Lung (tissue), 12 donors: ENCODE measurements around the gene ZNF675. TPM values are rescaled to one million over a fixed set of nuclear protein-coding genes. Genes with fewer than 3 reads are reported as not detected.

Experiments
- ATAC-seq: fragments of 200-7000 bp; cut with Tn5 transposase; one replicate; pipeline ENCODE4 v1.9.1; 2020; ENCODE audit warnings: moderate number of reproducible peaks; ENCODE audit not compliant: insufficient read depth, low FRiP score
- DNase-seq, 3 donors: peaks; one replicate each; pipeline ENCODE4 v3.0.0-alpha.2; 2013 to 2017
- H3K27ac ChIP-seq, 2 donors: one replicate each; pipeline ENCODE4 v1.5.1; 2013; ENCODE audit warnings: mild to moderate bottlenecking in 2 of 2, moderate library complexity in 2 of 2, control low read depth in 1 of 2, inconsistent platforms in 1 of 2, low read depth in 1 of 2, low read length in 1 of 2
- H3K27me3 ChIP-seq, 3 donors: one replicate each; pipeline ENCODE4 v1.5.1; 2013; ENCODE audit warnings: low read length in 2 of 3; ENCODE audit not compliant: control insufficient read depth in 3 of 3, insufficient read depth in 3 of 3
- H3K36me3 ChIP-seq, 4 donors: one replicate each; pipeline ENCODE4 v1.5.1; 2013; ENCODE audit warnings: low read length in 4 of 4, mild to moderate bottlenecking in 1 of 4, moderate library complexity in 1 of 4; ENCODE audit not compliant: control insufficient read depth in 4 of 4, insufficient read depth in 4 of 4
- H3K4me1 ChIP-seq, 5 donors: one replicate each; pipeline ENCODE4 v1.5.1; 2013; ENCODE audit warnings: low read length in 5 of 5, mild to moderate bottlenecking in 2 of 5, moderate library complexity in 1 of 5; ENCODE audit not compliant: control insufficient read depth in 5 of 5, insufficient read depth in 5 of 5
- H3K4me3 ChIP-seq: one replicate; pipeline ENCODE4 v1.5.1; 2013; ENCODE audit warnings: mild to moderate bottlenecking, control low read depth, moderate library complexity
- H3K9ac ChIP-seq, 2 donors: one replicate each; pipeline ENCODE4 v1.5.1; 2013; ENCODE audit warnings: low read length in 2 of 2, control low read depth in 1 of 2; ENCODE audit not compliant: insufficient read depth in 1 of 2
- H3K9me3 ChIP-seq, 4 donors: one replicate each; pipeline ENCODE4 v1.5.1; 2013; ENCODE audit warnings: low read length in 3 of 4, mild to moderate bottlenecking in 1 of 4, moderate library complexity in 1 of 4; ENCODE audit not compliant: control insufficient read depth in 4 of 4, insufficient read depth in 3 of 4
- CTCF ChIP-seq: IDR thresholded peaks from 2 replicates; pipeline ENCODE4 v1.5.1; 2012; ENCODE audit warnings: mild to moderate bottlenecking; ENCODE audit errors: control extremely low read depth, extremely low read depth
- WGBS, 2 donors: extraction: QIAGEN DNeasy Blood & Tissue Kit; methylation state at CpG; one replicate each; pipeline ENCODE4 v1.1.7; 2013; 5-methylcytosine and 5-hydroxymethylcytosine counted together
- polyA plus RNA-seq, 2 donors: library from polyadenylated mRNA; stranded (reverse); fragments of 200-250 nt; gene quantifications; one replicate each; pipeline ENCODE4 v1.2.1, GENCODE V29; 2013
- total RNA-seq, 2 donors: library from RNA; depleted of rRNA in 1 of 2; stranded (reverse); fragments of >200 nt in 1 of 2; gene quantifications; one replicate each; pipeline ENCODE4 v1.2.1, GENCODE V29; 2014 to 2021
- donor health status: control.
- donor health status: control.
- donor health status: Bipolar disorder and iron deficiency.
- donor health status: healthy.
- donor health status: DM: yes; HTN: yes; CAD: no.

ZNF675 gene
- total and polyA plus RNA-seq, 4 donors, result 3.0 to 21.9 (median 5.9) TPM

GRCh38 chr19:23716792-23717191, 29.8 kb upstream of the ZNF675 start:
- Histone ChIP-seq H3K27ac (no peak overlapping the region), H3K4me3 (no peak overlapping the region), H3K36me3 (no peaks in the 10 kb centered on the region), H3K9me3 (no peaks in the 10 kb centered on the region), H3K9ac (no peak overlapping the region), H3K27me3 (no peaks in the 10 kb centered on the region), H3K4me1 (no peaks in the 10 kb centered on the region)
- ATAC-seq, result no peak
- no peak for TF ChIP-seq CTCF
- DNase-seq, result no peak

GRCh38 chr19:23709347-23709746, 22.3 kb upstream of the ZNF675 start:
- no peak overlapping the region for H3K9ac ChIP-seq
- H3K36me3 ChIP-seq, result no peaks in the 10 kb centered on the region
- H3K27me3 ChIP-seq, result no peaks in the 10 kb centered on the region
- no peaks in the 10 kb centered on the region for H3K4me1 ChIP-seq
- H3K27ac ChIP-seq, result no peak overlapping the region
- DNase-seq (no peak), ATAC-seq (no peak)
- no peak for TF ChIP-seq CTCF
- peaks cover 0 to 6% (median 0%) of the 10 kb centered on the region in 4 donors for H3K9me3 ChIP-seq
- 38 to 41% methylated on average over 2 of the region's 2 CpGs for WGBS, 2 donors
- H3K4me3 ChIP-seq, result no peak overlapping the region

GRCh38 chr19:23706657-23707056, 19.6 kb upstream of the ZNF675 start:
- no peaks in the 10 kb centered on the region for H3K4me1 ChIP-seq
- no peak for ATAC-seq
- 86 to 91% methylated on average over 1 of the region's 1 CpG for WGBS, 2 donors
- H3K4me3 ChIP-seq, result no peak overlapping the region
- H3K27ac ChIP-seq, result no peak overlapping the region
- DNase-seq, result no peak
- H3K9me3 ChIP-seq, result peaks cover 0 to 9% (median 0%) of the 10 kb centered on the region in 4 donors
- H3K27me3 ChIP-seq, result no peaks in the 10 kb centered on the region
- no peaks in the 10 kb centered on the region for H3K36me3 ChIP-seq
- H3K9ac ChIP-seq, result no peak overlapping the region
- TF ChIP-seq CTCF, result no peak

- WGBS, 2 donors, result 72 to 97% methylated on average over 2 of the region's 2 CpGs
- Histone ChIP-seq H3K9ac (no peak overlapping the region), H3K27me3 (no peaks in the 10 kb centered on the region), H3K4me1 (peaks cover 0 to 2% (median 0%) of the 10 kb centered on the region in 5 donors), H3K4me3 (no peak overlapping the region), H3K9me3 (peaks cover 0 to 9% (median 2%) of the 10 kb centered on the region in 4 donors), H3K36me3 (no peaks in the 10 kb centered on the region), H3K27ac (no peak overlapping the region)
- ATAC-seq, result no peak
- DNase-seq, result peak in 1 of 3 donors; percentile 5
- no peak for TF ChIP-seq CTCF
Observed at GRCh38 chr19:23699521-23699860, 12.5 kb upstream of the ZNF675 start.
